Brain microvascular endothelial cell (primary cell): ENCODE data around the gene GSK3B.

ENCODE experiments used
- DNase-seq: peaks from one replicate; pipeline ENCODE4 v3.0.0-alpha.2; 2020
- H3K27ac ChIP-seq: fragments of 250-450 bp; sonication (Bioruptor Pico); 2 replicates; pipeline ENCODE4 v1.5.1; 2020; ENCODE audit warnings: mild to moderate bottlenecking, moderate library complexity
- H3K27me3 ChIP-seq: fragments of 250-450 bp; sonication (Bioruptor Pico); replicated peaks from 2 replicates; pipeline ENCODE4 v1.5.1; 2020; ENCODE audit warnings: mild to moderate bottlenecking
- H3K36me3 ChIP-seq: fragments of 250-450 bp; sonication (Bioruptor Pico); replicated peaks from 2 replicates; pipeline ENCODE4 v1.5.1; 2020; ENCODE audit warnings: mild to moderate bottlenecking
- H3K4me3 ChIP-seq: 2 replicates; pipeline ENCODE4 v1.5.1; 2011; ENCODE audit warnings: low read depth, mild to moderate bottlenecking, control low read depth, low read length, moderate library complexity
- CTCF ChIP-seq: IDR thresholded peaks from 2 replicates; pipeline ENCODE4 v1.5.1; 2011; ENCODE audit warnings: low read depth, mild to moderate bottlenecking, moderate library complexity, low read length, control low read depth, inconsistent platforms; ENCODE audit errors: missing control alignments
- in situ Hi-C: cut with HindIII; loops from 2 replicates; pipeline ENCODE4 v1.10.0; 2017; ENCODE audit warnings: low sequenced_read_pairs, low pct_ligation_motif_present

Gene GSK3B

GRCh38 chr3:119776304-119776703, 317.9 kb downstream of the GSK3B start:
- TF ChIP-seq CTCF = no peak
- Histone ChIP-seq H3K27ac (no peak overlapping the region), H3K4me3 (no peak overlapping the region), H3K36me3 (no peaks in the 10 kb centered on the region), H3K27me3 (no peaks in the 10 kb centered on the region)
- in situ Hi-C loops = no loop called here
- DNase-seq = no peak

DNA sequence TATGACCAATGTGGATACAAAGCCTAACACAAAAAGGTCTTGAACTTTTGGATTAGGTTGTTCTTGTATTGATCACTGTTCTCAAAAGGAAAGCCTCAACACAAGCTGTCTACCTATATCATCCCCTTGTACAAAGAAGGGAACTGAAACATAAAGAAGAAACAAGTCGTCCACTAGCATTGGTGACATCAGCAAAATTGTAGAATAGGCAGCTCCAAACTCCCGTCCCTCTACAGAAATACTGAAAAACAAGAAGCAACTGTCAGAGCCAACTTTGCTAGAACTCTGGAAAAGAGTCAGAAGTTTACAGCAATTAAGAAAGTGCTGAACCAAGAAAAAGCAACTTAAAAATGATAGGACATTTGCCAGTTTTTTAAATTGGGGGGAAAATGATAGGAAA, 319.8 kb downstream of the GSK3B start:
- H3K27ac ChIP-seq = no peak overlapping the region
- TF ChIP-seq CTCF = no peak
- no peak overlapping the region for H3K4me3 ChIP-seq
- no peak for DNase-seq
- no peaks in the 10 kb centered on the region for H3K36me3 ChIP-seq
- H3K27me3 ChIP-seq = no peaks in the 10 kb centered on the region
- in situ Hi-C loops = no loop called here
